Bronchial epithelial cell (primary cell): ENCODE data around the gene RET. TPM values are rescaled to one million over a fixed set of nuclear protein-coding genes. Genes with fewer than 3 reads are reported as not detected.

Experiments used
- DNase-seq: peaks from one replicate; pipeline ENCODE4 v3.0.0-alpha.2; 2010; ENCODE audit warnings: low read depth
- FAIRE-seq: peaks from 2 replicates; lab custom pipeline; 2011; peaks lifted over from hg19 to GRCh38; lab: Jason Lieb, UNC
- H3K27me3 ChIP-seq: 2 replicates; pipeline ENCODE4 v1.5.1; 2011; ENCODE audit warnings: low read length; ENCODE audit not compliant: control insufficient read depth, insufficient read depth
- H3K36me3 ChIP-seq: 2 replicates; pipeline ENCODE4 v1.5.1; 2011; ENCODE audit warnings: low read length; ENCODE audit not compliant: control insufficient read depth, insufficient read depth
- H3K4me3 ChIP-seq: 2 replicates; pipeline ENCODE4 v1.5.1; 2011; ENCODE audit warnings: mild to moderate bottlenecking, low read depth, low read length, control low read depth
- CTCF ChIP-seq: IDR thresholded peaks from 2 replicates; pipeline ENCODE4 v1.5.1; 2011; ENCODE audit warnings: mild to moderate bottlenecking, moderate library complexity, low read length, control low read depth, inconsistent platforms; ENCODE audit not compliant: insufficient read depth, severe bottlenecking
- total RNA-seq: library from RNA; depleted of rRNA; stranded (reverse); fragments of >200 nt; gene quantifications from 2 replicates; pipeline ENCODE4 v1.2.1, GENCODE V29; 2014

RET gene
- total RNA-seq, 1 donor from 2014 or later: 0.53 TPM

GRCh38 chr10:43039624-43040481 is 37.0 kb upstream of the RET start:
- DNase-seq (no peak), FAIRE-seq (no peak)
- Histone ChIP-seq H3K4me3 (no peak overlapping the region), H3K27me3 (no peaks in the 10 kb centered on the region), H3K36me3 (no peaks in the 10 kb centered on the region)
- no peak for TF ChIP-seq CTCF

GRCh38 chr10:43040482-43041256 is 36.2 kb upstream of the RET start:
- Histone ChIP-seq H3K27me3 (no peaks in the 10 kb centered on the region), H3K36me3 (no peaks in the 10 kb centered on the region), H3K4me3 (no peak overlapping the region)
- TF ChIP-seq CTCF: no peak
- DNase-seq (no peak), FAIRE-seq (no peak)

- H3K36me3 ChIP-seq: no peaks in the 10 kb centered on the region
- H3K4me3 ChIP-seq: no peak overlapping the region
- H3K27me3 ChIP-seq: no peaks in the 10 kb centered on the region
- no peak for DNase-seq
- no peak for FAIRE-seq
- TF ChIP-seq CTCF: no peak
These were observed 35.2 kb upstream of the RET start for GRCh38 chr10:43041422-43042342.

GRCh38 chr10:43042503-43043341 is 34.1 kb upstream of the RET start:
- Histone ChIP-seq H3K36me3 (no peaks in the 10 kb centered on the region), H3K4me3 (no peak overlapping the region), H3K27me3 (no peaks in the 10 kb centered on the region)
- FAIRE-seq (no peak), DNase-seq (no peak)
- no peak for TF ChIP-seq CTCF

GRCh38 chr10:43043342-43043772 is 33.5 kb upstream of the RET start:
- Histone ChIP-seq H3K27me3 (no peaks in the 10 kb centered on the region), H3K4me3 (no peak overlapping the region), H3K36me3 (no peaks in the 10 kb centered on the region)
- FAIRE-seq (no peak), DNase-seq (no peak)
- TF ChIP-seq CTCF: no peak
